OCI-M2 (cell line): ENCODE data around the gene IDH3G.

Experiments used
- DNase-seq: peaks from one replicate; lab custom pipeline; 2025; ENCODE audit not compliant: unreplicated experiment; lab: John Stamatoyannopoulos, UW

IDH3G gene

GRCh38 chrX:153791104-153791852 lies 2.9 kb downstream of the IDH3G start:
- DNase-seq = no peak

GRCh38 chrX:153789654-153790053 lies 4.5 kb downstream of the IDH3G start:
- no peak for DNase-seq

GRCh38 chrX:153786669-153787068 lies 7.5 kb downstream of the IDH3G start:
- DNase-seq = no peak

GRCh38 chrX:153784325-153784967 lies 9.7 kb downstream of the IDH3G start:
- no peak for DNase-seq

GRCh38 chrX:153783378-153784013 lies 10.7 kb downstream of the IDH3G start:
- no peak for DNase-seq

- DNase-seq = no peak
These were observed 11.3 kb downstream of the IDH3G start for GRCh38 chrX:153782871-153783270.

DNA sequence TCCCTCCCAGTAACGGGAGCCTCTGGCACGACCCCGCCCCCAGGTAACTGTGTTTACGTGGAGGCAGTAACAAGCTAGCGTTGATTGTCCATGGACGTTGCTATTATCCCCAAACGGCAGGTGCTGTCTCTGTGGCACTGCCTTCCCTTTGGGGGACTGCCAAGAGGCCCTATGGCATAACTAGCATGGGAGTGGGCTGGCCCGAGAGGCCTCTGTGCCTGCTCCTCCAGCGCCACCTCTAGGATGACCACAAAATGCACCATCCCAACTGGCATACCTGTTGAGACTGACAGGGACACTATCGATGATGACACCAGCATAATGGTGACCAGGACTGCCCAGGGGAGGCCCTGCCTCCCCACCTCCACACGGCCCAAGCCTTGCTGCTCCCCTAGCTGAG lies 11.9 kb downstream of the IDH3G start:
- no peak for DNase-seq

DNA sequence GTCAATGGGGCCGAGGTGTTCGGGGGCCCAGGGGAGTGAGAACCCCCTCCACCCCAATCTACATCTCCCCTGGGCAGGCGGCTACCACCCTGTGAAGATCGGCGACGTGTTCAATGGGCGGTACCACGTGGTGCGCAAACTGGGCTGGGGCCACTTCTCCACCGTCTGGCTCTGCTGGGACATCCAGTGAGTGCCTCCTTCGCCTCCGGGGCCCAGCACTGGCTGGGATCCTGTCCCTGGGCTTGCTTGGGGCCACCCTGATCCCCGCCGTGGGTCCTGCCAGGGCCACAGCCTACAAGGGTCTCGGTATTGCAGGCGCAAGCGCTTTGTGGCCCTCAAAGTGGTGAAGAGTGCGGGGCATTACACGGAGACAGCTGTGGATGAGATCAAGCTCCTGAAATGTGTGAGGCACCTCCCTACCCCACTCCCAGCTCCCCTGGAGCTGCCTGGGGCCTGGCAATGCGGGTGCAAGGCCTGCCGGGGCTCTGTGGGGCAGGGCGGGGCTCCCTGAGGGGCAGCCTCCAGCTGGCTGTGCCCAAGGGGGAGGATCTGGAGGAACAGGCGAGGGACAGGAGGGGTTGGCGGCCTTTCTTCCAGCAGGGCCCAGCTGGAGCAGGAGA lies 12.6 kb downstream of the IDH3G start:
- DNase-seq = no peak

GRCh38 chrX:153780678-153781427 lies 13.3 kb downstream of the IDH3G start, which contains the start of gene SRPK3:
Gene SRPK3 (plus strand): TSS chrX:153781041. CDS start chrX:153781087, 46 bp downstream.
- no peak for DNase-seq

DNA sequence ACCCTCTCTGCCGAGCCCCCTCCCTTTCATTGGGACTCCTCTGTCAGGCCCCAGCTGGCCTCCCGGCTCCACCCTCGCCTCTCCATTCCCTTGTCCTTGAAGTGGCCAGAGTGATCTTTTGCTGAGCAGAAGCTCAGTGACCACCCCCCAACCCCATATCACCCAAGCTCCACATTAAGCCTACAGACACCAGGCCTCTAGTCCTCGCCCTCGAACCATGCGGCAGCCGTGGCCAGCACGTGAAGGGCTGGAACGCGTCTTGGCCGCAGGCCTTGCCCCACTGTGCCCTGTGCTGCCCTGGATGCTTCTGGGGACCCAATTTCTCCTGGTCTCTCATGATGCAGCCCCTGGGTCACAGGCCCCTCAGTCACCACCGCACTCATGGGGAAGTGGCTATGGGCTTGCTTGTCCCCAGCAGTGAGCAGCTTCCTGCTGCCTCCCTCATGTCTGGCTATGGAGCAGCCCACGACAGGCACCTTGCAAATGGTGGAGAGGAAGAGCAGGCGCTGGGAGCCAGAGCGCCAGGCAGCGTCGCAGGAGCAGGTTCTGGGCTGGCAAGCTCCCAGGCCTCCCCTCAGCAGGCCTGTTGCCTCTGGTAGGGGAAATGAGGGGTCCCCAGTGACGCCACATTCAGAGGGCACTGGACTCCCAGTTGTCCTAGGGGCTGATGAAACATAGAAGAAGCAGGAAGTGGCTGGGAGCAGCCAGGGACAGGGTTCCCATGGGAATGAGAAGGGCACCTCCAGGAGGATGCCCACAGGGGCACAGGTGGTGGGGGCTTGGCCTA lies 14.1 kb downstream of the IDH3G start:
- DNase-seq = no peak

GRCh38 chrX:153778684-153779101 lies 15.5 kb downstream of the IDH3G start:
- no peak for DNase-seq

DNA sequence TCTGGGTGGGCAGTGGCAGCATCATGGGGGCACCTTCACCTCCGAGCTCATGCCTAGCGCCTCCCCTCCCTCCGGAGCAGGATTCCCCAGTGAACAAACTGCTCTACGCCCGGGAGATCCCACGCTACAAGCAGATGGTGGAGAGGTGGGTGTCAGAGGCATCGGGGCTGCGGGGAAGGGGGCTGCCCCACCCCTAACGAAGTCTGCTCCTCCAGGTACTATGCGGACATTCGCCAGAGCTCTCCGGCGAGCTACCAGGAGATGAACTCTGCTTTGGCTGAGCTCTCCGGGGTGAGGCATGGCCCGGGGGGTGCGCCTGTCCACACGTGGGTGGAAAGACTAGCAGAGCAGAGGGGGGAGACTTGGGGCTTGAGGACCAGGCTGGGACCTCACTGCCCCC lies 16.0 kb downstream of the IDH3G start:
- no peak for DNase-seq

DNA sequence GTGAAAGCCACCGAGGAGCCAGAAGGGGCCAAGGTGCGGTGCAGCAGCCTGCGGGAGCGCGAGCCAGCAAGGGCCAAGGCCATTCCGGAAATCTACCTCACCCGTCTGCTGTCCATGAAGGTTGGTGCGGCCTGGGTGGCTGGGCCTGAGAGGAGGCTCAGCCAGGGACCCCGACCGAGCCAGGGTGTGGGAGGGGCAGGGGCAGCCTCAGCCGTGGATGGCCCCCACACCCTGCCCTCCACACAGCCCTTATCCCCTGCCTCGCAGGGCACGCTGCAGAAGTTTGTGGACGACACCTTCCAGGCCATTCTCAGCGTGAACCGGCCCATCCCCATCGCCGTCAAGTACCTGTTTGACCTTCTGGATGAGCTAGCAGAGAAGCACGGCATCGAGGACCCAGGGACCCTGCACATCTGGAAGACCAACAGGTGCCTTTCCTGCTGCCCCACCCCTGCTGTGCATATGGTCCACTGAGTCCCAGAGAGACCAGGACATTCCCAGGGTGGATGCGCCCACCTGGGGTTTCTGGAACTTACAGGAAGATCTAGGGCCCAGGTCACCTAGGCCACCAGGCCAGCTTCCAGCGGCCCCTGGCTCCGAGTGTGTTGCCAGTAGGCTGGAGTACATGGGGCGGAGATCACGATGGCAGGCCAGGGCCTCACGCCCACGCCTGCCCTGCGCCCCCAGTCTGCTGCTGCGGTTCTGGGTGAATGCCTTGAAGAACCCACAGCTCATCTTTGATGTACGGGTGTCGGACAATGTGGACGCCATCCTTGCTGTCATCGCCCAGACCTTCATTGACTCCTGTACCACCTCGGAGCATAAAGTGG lies 16.7 kb downstream of the IDH3G start:
- DNase-seq = no peak

GRCh38 chrX:153776611-153777045 lies 17.5 kb downstream of the IDH3G start:
- DNase-seq = no peak

GRCh38 chrX:153776120-153776599 lies 18.0 kb downstream of the IDH3G start:
- no peak for DNase-seq

DNA sequence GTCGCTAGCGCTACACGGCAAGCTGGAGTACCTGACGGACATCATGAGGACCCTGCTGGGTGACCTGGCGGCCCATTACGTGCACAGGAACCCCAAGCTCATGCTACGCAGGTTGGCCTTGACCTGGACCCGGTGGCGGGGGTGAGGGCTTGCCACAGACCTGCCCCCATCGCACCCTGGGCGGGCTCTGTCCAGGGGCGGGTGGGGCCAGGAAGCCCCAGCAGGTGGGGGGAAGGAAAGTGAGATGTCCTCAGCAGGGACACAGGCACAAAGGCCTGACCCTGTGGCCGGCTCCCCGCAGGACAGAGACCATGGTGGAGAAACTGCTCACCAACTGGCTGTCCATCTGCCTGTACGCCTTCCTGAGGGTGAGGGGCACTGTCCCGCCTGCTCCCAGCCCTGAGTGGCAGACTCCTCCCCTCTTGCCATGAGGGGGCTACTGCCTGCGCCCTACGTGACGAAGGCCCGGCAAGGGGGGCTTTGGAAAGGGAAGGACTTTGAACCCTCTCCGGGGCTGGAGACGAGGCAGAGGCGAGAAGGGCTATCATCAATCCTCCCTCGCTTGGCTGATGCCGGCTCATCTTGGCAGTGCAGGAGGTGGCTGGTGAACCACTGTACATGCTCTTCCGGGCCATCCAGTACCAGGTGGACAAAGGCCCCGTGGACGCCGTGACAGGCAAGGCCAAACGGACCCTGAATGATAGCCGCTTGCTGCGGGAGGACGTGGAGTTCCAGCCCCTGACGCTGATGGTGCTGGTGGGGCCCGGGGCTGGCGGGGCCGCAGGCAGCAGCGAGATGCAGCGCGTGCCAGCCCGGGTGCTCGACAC lies 18.7 kb downstream of the IDH3G start:
- DNase-seq = no peak

DNA sequence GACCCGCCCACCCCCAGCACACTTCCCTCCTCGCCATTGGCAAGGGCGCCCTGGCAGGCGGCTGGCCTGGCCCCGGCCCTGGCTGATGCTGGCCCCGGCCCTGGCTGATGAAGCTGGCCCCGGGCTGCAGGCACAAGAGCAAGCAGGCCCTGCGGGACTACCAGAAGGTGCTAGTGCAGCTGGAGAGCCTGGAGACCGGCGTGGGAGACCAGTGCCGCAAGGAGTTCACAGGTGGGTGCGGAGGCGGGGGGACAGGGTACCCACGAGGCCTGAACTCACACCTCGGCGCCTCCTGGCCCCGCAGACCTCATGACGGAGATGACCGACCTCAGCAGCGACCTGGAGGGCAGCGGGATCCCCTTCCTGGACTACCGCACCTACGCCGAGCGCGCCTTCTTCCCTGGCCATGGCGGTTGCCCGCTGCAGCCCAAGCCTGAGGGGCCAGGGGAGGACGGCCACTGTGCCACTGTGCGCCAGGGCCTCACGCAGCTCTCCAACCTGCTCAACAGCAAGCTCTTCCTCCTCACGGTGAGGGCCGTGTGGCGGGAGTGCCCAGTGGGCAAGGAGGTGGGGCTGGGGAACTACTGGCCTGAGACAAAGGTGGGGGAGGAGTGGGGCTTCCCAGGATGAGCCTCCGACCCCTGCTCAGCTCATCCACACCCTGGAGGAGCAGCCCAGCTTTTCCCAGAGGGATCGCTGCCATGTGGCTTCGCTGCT lies 19.4 kb downstream of the IDH3G start:
- no peak for DNase-seq
